NK-92 (cell line): ENCODE measurements around the gene TMEM51.
"Not testable (repeated sequence)": the region's sequence is repeated elsewhere in the genome, so short reads cannot be mapped to it uniquely, and the experiment has no call there.

ENCODE experiments used
- DNase-seq: peaks from one replicate; lab custom pipeline; 2025; ENCODE audit not compliant: unreplicated experiment; lab: John Stamatoyannopoulos, UW

TMEM51 gene

GRCh38 chr1:15175324-15176094 lies 22.0 kb downstream of the TMEM51 start:
- DNase-seq = not testable (repeated sequence)

GRCh38 chr1:15176120-15176519 lies 22.6 kb downstream of the TMEM51 start:
- no peak for DNase-seq

GRCh38 chr1:15176898-15177665 lies 23.5 kb downstream of the TMEM51 start:
- DNase-seq = no peak

GRCh38 chr1:15177710-15178166 lies 24.2 kb downstream of the TMEM51 start:
- no peak for DNase-seq

- DNase-seq = no peak
Measured at GRCh38 chr1:15178571-15179484, 25.3 kb downstream of the TMEM51 start.

GRCh38 chr1:15179485-15179883 lies 25.9 kb downstream of the TMEM51 start:
- DNase-seq = no peak

- DNase-seq = no peak
Measured at GRCh38 chr1:15180189-15180588, 26.6 kb downstream of the TMEM51 start.

- DNase-seq = no peak
Measured at GRCh38 chr1:15180945-15181523, 27.5 kb downstream of the TMEM51 start.

- DNase-seq = no peak
Measured at GRCh38 chr1:15181564-15181963, 28.0 kb downstream of the TMEM51 start.

GRCh38 chr1:15184436-15185241 lies 31.1 kb downstream of the TMEM51 start:
- no peak for DNase-seq

GRCh38 chr1:15185617-15186016 lies 32.1 kb downstream of the TMEM51 start:
- DNase-seq = no peak

- DNase-seq = no peak
Measured at GRCh38 chr1:15186073-15186845, 32.7 kb downstream of the TMEM51 start.

- no peak for DNase-seq
Measured at GRCh38 chr1:15186846-15187151, 33.3 kb downstream of the TMEM51 start.

GRCh38 chr1:15187175-15188129 lies 33.9 kb downstream of the TMEM51 start:
- DNase-seq = no peak

GRCh38 chr1:15188130-15188524 lies 34.6 kb downstream of the TMEM51 start:
- no peak for DNase-seq

GRCh38 chr1:15188678-15189077 lies 35.1 kb downstream of the TMEM51 start:
- no peak for DNase-seq

- no peak for DNase-seq
Measured at GRCh38 chr1:15189692-15190370, 36.3 kb downstream of the TMEM51 start.

- no peak for DNase-seq
Measured at GRCh38 chr1:15191267-15191666, 37.7 kb downstream of the TMEM51 start.
